Gastrocnemius medialis (tissue), 4 donors: ENCODE results near the gene HSPG2.

Experiments
- CTCF ChIP-seq, 5 experiments: fragments of 450-650 bp in 3 of 5; fragments of 200-600 bp in 2 of 5; sonication (generic) in 2 of 5; IDR thresholded peaks in 4 of 5; conservative IDR thresholded peaks in 1 of 5; 1 replicate in 4 of 5; 2 replicates in 1 of 5; pipeline ENCODE4 v1.5.1; 2016 to 2019; ENCODE audit warnings: antibody characterized with exemption in 5 of 5, mild to moderate bottlenecking in 3 of 5, moderate library complexity in 3 of 5
- POLR2A ChIP-seq, 2 donors: fragments of 450-650 bp; IDR thresholded peaks; one replicate each; pipeline ENCODE4 v1.6.1; 2017; ENCODE audit warnings: antibody characterized with exemption in 2 of 2, mild to moderate bottlenecking in 2 of 2, moderate library complexity in 2 of 2

- TF ChIP-seq CTCF (IDR thresholded peaks at IDR 0.05 in 4 of 5, conservative IDR thresholded peaks at IDR 0.05 in 1 of 5) (peak in 2 of 5 experiments; percentile 3 to 27), POLR2A (IDR thresholded peaks at IDR 0.05) (peak; percentile 87 to 93)
These were observed 154.0 kb downstream of the HSPG2 start, which contains the start of gene USP48 for GRCh38 chr1:21782868-21783678.
